Neutrophil (primary cell): ENCODE data around the gene TM4SF1.

ENCODE experiments used
- H3K27ac ChIP-seq: fragments of 200-600 bp; sonication (generic); 2 replicates; pipeline ENCODE4 v1.5.1; 2016; ENCODE audit warnings: mild to moderate bottlenecking, moderate library complexity
- H3K27me3 ChIP-seq: fragments of 200-600 bp; sonication (generic); 2 replicates; pipeline ENCODE4 v1.6.0; 2016; ENCODE audit warnings: mild to moderate bottlenecking
- H3K36me3 ChIP-seq: fragments of 200-600 bp; sonication (generic); 2 replicates; pipeline ENCODE4 v1.5.1; 2017
- H3K4me1 ChIP-seq, 2 experiments: fragments of 200-600 bp in 1 of 2; sonication (generic) in 1 of 2; 1 replicate in 1 of 2; 2 replicates in 1 of 2; pipeline versions ENCODE4 v1.5.1 to v1.6.1; 2013 to 2016; ENCODE audit warnings: low read depth in 1 of 2, low read length in 1 of 2, mild to moderate bottlenecking in 1 of 2, moderate library complexity in 1 of 2; ENCODE audit not compliant: control insufficient read depth in 1 of 2, insufficient read depth in 1 of 2
- H3K4me3 ChIP-seq, 2 experiments: fragments of 200-600 bp in 1 of 2; sonication (generic) in 1 of 2; 1 replicate in 1 of 2; 2 replicates in 1 of 2; pipeline ENCODE4 v1.5.1; 2013 to 2016; ENCODE audit warnings: low read depth in 1 of 2, low read length in 1 of 2, mild to moderate bottlenecking in 1 of 2, moderate library complexity in 1 of 2
- H3K9me3 ChIP-seq: fragments of 200-600 bp; sonication (generic); 2 replicates; pipeline ENCODE4 v1.5.1; 2016
- CTCF ChIP-seq: fragments of 200-600 bp; sonication (generic); IDR thresholded peaks from 2 replicates; pipeline ENCODE4 v1.5.1; 2016; ENCODE audit warnings: antibody characterized with exemption

Gene TM4SF1

GRCh38 chr3:149388531-149389417 lies 11.3 kb upstream of the TM4SF1 start:
- peaks cover 5 to 7% of the 10 kb centered on the region in 2 experiments for H3K4me1 ChIP-seq
- H3K27me3 ChIP-seq, result no peaks in the 10 kb centered on the region
- H3K27ac ChIP-seq, result no peak overlapping the region
- H3K9me3 ChIP-seq, result no peaks in the 10 kb centered on the region
- no peak for TF ChIP-seq CTCF
- no peaks in the 10 kb centered on the region for H3K36me3 ChIP-seq
- H3K4me3 ChIP-seq, result no peak overlapping the region

GRCh38 chr3:149388001-149388440 lies 10.6 kb upstream of the TM4SF1 start:
- Histone ChIP-seq H3K27me3 (no peaks in the 10 kb centered on the region), H3K9me3 (no peaks in the 10 kb centered on the region), H3K27ac (no peak overlapping the region), H3K36me3 (no peaks in the 10 kb centered on the region), H3K4me3 (no peak overlapping the region), H3K4me1 (no peaks in the 10 kb centered on the region)
- no peak for TF ChIP-seq CTCF

GRCh38 chr3:149386299-149386606 lies 8.8 kb upstream of the TM4SF1 start:
- Histone ChIP-seq H3K27me3 (no peaks in the 10 kb centered on the region), H3K4me1 (no peaks in the 10 kb centered on the region), H3K27ac (no peak overlapping the region), H3K4me3 (no peak overlapping the region), H3K9me3 (no peaks in the 10 kb centered on the region), H3K36me3 (no peaks in the 10 kb centered on the region)
- TF ChIP-seq CTCF, result no peak

GRCh38 chr3:149385617-149386298 lies 8.3 kb upstream of the TM4SF1 start:
- Histone ChIP-seq H3K4me3 (no peak overlapping the region), H3K4me1 (no peaks in the 10 kb centered on the region), H3K9me3 (no peaks in the 10 kb centered on the region), H3K27ac (no peak overlapping the region), H3K36me3 (no peaks in the 10 kb centered on the region), H3K27me3 (no peaks in the 10 kb centered on the region)
- TF ChIP-seq CTCF, result no peak

- Histone ChIP-seq H3K36me3 (no peaks in the 10 kb centered on the region), H3K4me3 (no peak overlapping the region), H3K4me1 (no peaks in the 10 kb centered on the region), H3K27ac (no peak overlapping the region), H3K9me3 (no peaks in the 10 kb centered on the region), H3K27me3 (no peaks in the 10 kb centered on the region)
- TF ChIP-seq CTCF, result no peak
Observed at GRCh38 chr3:149384911-149385321, 7.5 kb upstream of the TM4SF1 start.
